WTC11 (cell line): Measurements from ENCODE around the gene ALAS1. TPM values are rescaled to one million over a fixed set of nuclear protein-coding genes. Genes with fewer than 3 reads are reported as not detected.

Source experiments
- ATAC-seq: fragments of 200-7000 bp; cut with Tn5 transposase; 2 replicates; pipeline ENCODE4 v1.10.0; 2021; ENCODE audit warnings: mild to moderate bottlenecking, moderate library complexity
- CTCF ChIA-PET: fragments of 300-600 bp; sonication (Branson Sonifier 250); formaldehyde crosslinking; loops from one replicate; lab custom pipeline; 2021; ENCODE audit warnings: antibody characterized with exemption; lab: Charles Lee
- POLR2A ChIA-PET: fragments of 350-600 bp; sonication (Branson Sonifier 250); formaldehyde crosslinking; loops from one replicate; lab custom pipeline; 2021; ENCODE audit warnings: antibody characterized with exemption; lab: Charles Lee
- DNase-seq: peaks from one replicate; pipeline ENCODE4 v3.0.0; 2021; ENCODE audit warnings: low spot score
- H3K27ac Mint-ChIP-seq: 2 replicates; pipeline ENCODE4 v1.8.0; 2021; ENCODE audit warnings: mixed read lengths
- H3K27me3 Mint-ChIP-seq: 2 replicates; pipeline ENCODE4 v1.8.0; 2021; ENCODE audit warnings: low read depth, mild to moderate bottlenecking, moderate library complexity, mixed read lengths
- H3K36me3 Mint-ChIP-seq: 2 replicates; pipeline ENCODE4 v1.8.0; 2021; ENCODE audit warnings: mixed read lengths
- H3K4me1 Mint-ChIP-seq: 2 replicates; pipeline ENCODE4 v1.8.0; 2022; ENCODE audit warnings: mixed read lengths
- H3K4me3 Mint-ChIP-seq: 2 replicates; pipeline ENCODE4 v1.8.0; 2021; ENCODE audit warnings: mild to moderate bottlenecking, moderate library complexity, mixed read lengths
- H3K9me3 Mint-ChIP-seq: 2 replicates; pipeline ENCODE4 v1.8.0; 2021; ENCODE audit warnings: mixed read lengths
- ARID4B ChIP-seq: sonication (generic); formaldehyde crosslinking; IDR thresholded peaks from 2 replicates; pipeline ENCODE4 v1.8.0; 2023; ENCODE audit warnings: missing genetic modification reagents, mild to moderate bottlenecking, borderline replicate concordance
- CBFB ChIP-seq: sonication (generic); formaldehyde crosslinking; IDR thresholded peaks from 2 replicates; pipeline ENCODE4 v1.8.1; 2022; ENCODE audit warnings: mild to moderate bottlenecking, low read depth, missing genetic modification reagents
- CREM ChIP-seq: sonication (generic); formaldehyde crosslinking; IDR thresholded peaks from 2 replicates; pipeline ENCODE4 v1.8.1; 2022; ENCODE audit warnings: mild to moderate bottlenecking, missing genetic modification reagents, moderate library complexity
- ELF4 ChIP-seq: sonication (generic); formaldehyde crosslinking; IDR thresholded peaks from 2 replicates; pipeline ENCODE4 v1.8.1; 2022; ENCODE audit warnings: low read depth, mild to moderate bottlenecking, moderate library complexity, missing genetic modification reagents
- EMX1 ChIP-seq: fragments of 250-450 bp; sonication (Bioruptor Pico); IDR thresholded peaks from 2 replicates; pipeline ENCODE4 v1.8.0; 2021; ENCODE audit warnings: mild to moderate bottlenecking
- FOXK1 ChIP-seq: sonication (generic); formaldehyde crosslinking; IDR thresholded peaks from 2 replicates; pipeline ENCODE4 v1.8.0; 2022; ENCODE audit warnings: mild to moderate bottlenecking, moderate library complexity, missing genetic modification reagents
- FOXP1 ChIP-seq: sonication (generic); formaldehyde crosslinking; IDR thresholded peaks from 2 replicates; pipeline ENCODE4 v1.8.0; 2022; ENCODE audit warnings: missing genetic modification reagents, mild to moderate bottlenecking, moderate library complexity, borderline replicate concordance
- GABPB1 ChIP-seq: sonication (generic); formaldehyde crosslinking; IDR thresholded peaks from 2 replicates; pipeline ENCODE4 v1.8.1; 2023; ENCODE audit warnings: mild to moderate bottlenecking, missing genetic modification reagents
- GTF2I ChIP-seq: fragments of 250-450 bp; sonication (Bioruptor Pico); conservative IDR thresholded peaks from 2 replicates; pipeline ENCODE4 v1.4.0; 2021; ENCODE audit warnings: mild to moderate bottlenecking
- HMGXB4 ChIP-seq: sonication (generic); formaldehyde crosslinking; IDR thresholded peaks from 2 replicates; pipeline ENCODE4 v1.8.1; 2023; ENCODE audit warnings: mild to moderate bottlenecking, moderate library complexity, missing genetic modification reagents
- PRRX2 ChIP-seq: fragments of 250-450 bp; sonication (Bioruptor Pico); IDR thresholded peaks from 2 replicates; pipeline ENCODE4 v1.8.0; 2021; ENCODE audit warnings: mild to moderate bottlenecking
- RORB ChIP-seq: fragments of 250-450 bp; sonication (Bioruptor Pico); IDR thresholded peaks from 2 replicates; pipeline ENCODE4 v1.9.0; 2021; ENCODE audit warnings: mild to moderate bottlenecking
- SMAD3 ChIP-seq: sonication (generic); formaldehyde crosslinking; IDR thresholded peaks from 2 replicates; pipeline ENCODE4 v1.8.0; 2022; ENCODE audit warnings: missing genetic modification reagents, mild to moderate bottlenecking, borderline replicate concordance
- SOX15 ChIP-seq: fragments of 250-450 bp; sonication (Bioruptor Pico); IDR thresholded peaks from 2 replicates; pipeline ENCODE4 v1.9.0; 2021; ENCODE audit warnings: mild to moderate bottlenecking
- SP1 ChIP-seq: sonication (generic); formaldehyde crosslinking; conservative IDR thresholded peaks from 2 replicates; pipeline ENCODE4 v1.8.1; 2022; ENCODE audit warnings: missing genetic modification reagents
- TEAD1 ChIP-seq: sonication (generic); formaldehyde crosslinking; IDR thresholded peaks from 2 replicates; pipeline ENCODE4 v1.8.0; 2022; ENCODE audit warnings: mild to moderate bottlenecking, missing genetic modification reagents
- TEAD4 ChIP-seq: sonication (generic); formaldehyde crosslinking; IDR thresholded peaks from 2 replicates; pipeline ENCODE4 v1.8.0; 2022; ENCODE audit warnings: mild to moderate bottlenecking, missing genetic modification reagents
- ZBTB43 ChIP-seq: sonication (generic); formaldehyde crosslinking; IDR thresholded peaks from 2 replicates; pipeline ENCODE4 v1.8.1; 2023; ENCODE audit warnings: mild to moderate bottlenecking, missing genetic modification reagents
- ZNF219 ChIP-seq: sonication (generic); formaldehyde crosslinking; IDR thresholded peaks from 2 replicates; pipeline ENCODE4 v1.8.0; 2023; ENCODE audit warnings: missing genetic modification reagents, mild to moderate bottlenecking, borderline replicate concordance
- ZNF281 ChIP-seq: sonication (generic); formaldehyde crosslinking; IDR thresholded peaks from 2 replicates; pipeline ENCODE4 v1.8.0; 2023; ENCODE audit warnings: mild to moderate bottlenecking, missing genetic modification reagents
- ZNF317 ChIP-seq: sonication (generic); formaldehyde crosslinking; IDR thresholded peaks from 2 replicates; pipeline ENCODE4 v1.8.1; 2023; ENCODE audit warnings: low read depth, mild to moderate bottlenecking, moderate library complexity, missing genetic modification reagents, borderline replicate concordance
- ZNF396 ChIP-seq: fragments of 250-450 bp; sonication (Bioruptor Pico); IDR thresholded peaks from 2 replicates; pipeline ENCODE4 v1.8.0; 2021; ENCODE audit warnings: mild to moderate bottlenecking, moderate library complexity, borderline replicate concordance
- ZNF416 ChIP-seq: fragments of 250-450 bp; sonication (Bioruptor Pico); IDR thresholded peaks from 2 replicates; pipeline ENCODE4 v1.9.0; 2021; ENCODE audit warnings: mild to moderate bottlenecking, inconsistent platforms
- total RNA-seq: library from RNA; stranded (reverse); gene quantifications from 3 replicates; pipeline ENCODE4 v1.2.3, GENCODE V29; 2021

ALAS1 gene
- total RNA-seq, 1 experiment from 2014 or later: 39.1 TPM

- no peak for TF ChIP-seq ZBTB43 (CRISPR knock-in tag)
- no peak for TF ChIP-seq CBFB (CRISPR knock-in tag)
These were observed 43.0 kb downstream of the ALAS1 start (continued) for GRCh38 chr3:52240886-52241370.

GRCh38 chr3:52242039-52242438, 44.1 kb downstream of the ALAS1 start:
- no peak overlapping the region for H3K4me3 Mint-ChIP-seq
- ChIA-PET POLR2A (no interaction called here), CTCF (interaction anchor here (0.6 to 2.3 kb wide), 2 partner anchors 21 to 171 kb away, joined by 4 to 19 read pairs; no protein-coding TSS in a partner anchor)
- DNase-seq (no peak), ATAC-seq (no peak)
- peaks cover 41% of the 10 kb centered on the region for H3K4me1 Mint-ChIP-seq
- no peaks in the 10 kb centered on the region for H3K9me3 Mint-ChIP-seq
- no peak overlapping the region for H3K27ac Mint-ChIP-seq
- H3K27me3 Mint-ChIP-seq: peaks cover 42% of the 10 kb centered on the region
- no peaks in the 10 kb centered on the region for H3K36me3 Mint-ChIP-seq
- TF ChIP-seq SMAD3 (CRISPR knock-in tag): no peak
- no peak for TF ChIP-seq EMX1

GRCh38 chr3:52243791-52244628, 46.0 kb downstream of the ALAS1 start:
- H3K27ac Mint-ChIP-seq: no peak overlapping the region
- ATAC-seq (no peak), DNase-seq (no peak)
- H3K4me1 Mint-ChIP-seq: peaks cover 25% of the 10 kb centered on the region
- peaks cover 50% of the 10 kb centered on the region for H3K27me3 Mint-ChIP-seq
- CTCF ChIA-PET: interaction anchor here (1.1 to 4.0 kb wide), 5 partner anchors 10 to 33 kb away, joined by 4 to 23 read pairs (median 4); no protein-coding TSS in a partner anchor
- peak overlapping the region; percentile 61 for H3K4me3 Mint-ChIP-seq
- no peaks in the 10 kb centered on the region for H3K36me3 Mint-ChIP-seq
- POLR2A ChIA-PET: interaction anchor here (1.1 kb wide), 1 partner anchor 35 kb away, joined by 3 read pairs; the partner anchor contains the start of gene WDR82
- no peaks in the 10 kb centered on the region for H3K9me3 Mint-ChIP-seq
- TF ChIP-seq RORB (no peak), TEAD1 (CRISPR knock-in tag) (no peak), ZNF396 (CRISPR knock-in tag) (no peak), FOXP1 (CRISPR knock-in tag) (no peak), TEAD4 (CRISPR knock-in tag) (no peak), ZNF281 (no peak), SOX15 (CRISPR knock-in tag) (no peak), GABPB1 (CRISPR knock-in tag) (no peak), FOXK1 (no peak), ZNF317 (CRISPR knock-in tag) (no peak), GTF2I (CRISPR knock-in tag) (no peak), ZNF219 (CRISPR knock-in tag) (no peak), SP1 (no peak), ZNF416 (no peak), HMGXB4 (no peak), ARID4B (CRISPR knock-in tag) (no peak), PRRX2 (CRISPR knock-in tag) (no peak), CREM (CRISPR knock-in tag) (no peak), ELF4 (CRISPR knock-in tag) (no peak)
